Measurements from ENCODE around the gene HLA-G.

Gene HLA-G

DNA sequence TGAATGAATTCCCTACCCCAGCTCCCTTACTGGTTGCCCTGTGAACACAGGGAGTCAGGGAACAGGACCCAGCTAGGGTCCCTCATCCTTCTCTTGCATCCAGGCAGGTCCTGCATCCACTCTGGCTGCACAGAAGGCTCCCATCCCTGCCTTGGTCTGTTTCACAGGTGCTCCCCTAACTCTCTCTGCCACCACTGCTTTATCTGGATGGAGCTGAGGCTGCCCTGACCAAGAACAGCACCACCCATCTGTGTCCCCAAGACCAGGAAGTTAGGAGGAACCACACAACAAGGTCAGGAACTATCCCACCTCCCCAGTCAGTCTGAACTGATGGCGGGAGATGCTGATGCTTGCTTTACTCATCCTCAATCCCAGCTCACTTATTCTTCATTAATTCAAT, 16.2 kb upstream of the HLA-G start:
- peaks cover 2% of the 10 kb centered on the region for H3K4me1 ChIP-seq (ENCODE audit: control insufficient read depth, insufficient read depth, low read depth, low read length)
- peaks cover 3 to 6% of the 10 kb centered on the region in 2 experiments for H3K27me3 ChIP-seq (ENCODE audit: control insufficient read depth in 1 of 2, insufficient read depth in 1 of 2, low read length in 2 of 2)
- no peak overlapping the region for H3K4ac ChIP-seq (ENCODE audit: low read depth in 1 of 2, low read length in 2 of 2)
- H3K9ac ChIP-seq (ENCODE audit: low read length) = no peak overlapping the region
- no peak overlapping the region for H3K4me3 ChIP-seq (ENCODE audit: insufficient read depth in 1 of 2, low read depth in 1 of 2, low read length in 2 of 2)
- no peak overlapping the region for H2BK5ac ChIP-seq (ENCODE audit: low read depth, low read length, poor library complexity, severe bottlenecking)
- no peak overlapping the region for H2AK5ac ChIP-seq (ENCODE audit: low read length, severe bottlenecking)
- no peaks in the 10 kb centered on the region for H3K36me3 ChIP-seq (ENCODE audit: control insufficient read depth in 1 of 2, insufficient read depth in 2 of 2, low read depth in 1 of 2, low read length in 2 of 2)
- WGBS = 41% methylated on average over 1 of the region's 1 CpG
- H2BK120ac ChIP-seq (ENCODE audit: low read depth, low read length) = no peak overlapping the region
- no peak overlapping the region for H2BK15ac ChIP-seq (ENCODE audit: low read depth, poor library complexity, severe bottlenecking)
- H4K91ac ChIP-seq (ENCODE audit: low read length) = no peak overlapping the region
- no peak overlapping the region for H2AFZ ChIP-seq (ENCODE audit: low read depth, low read length)
- no peak for DNase-seq
- no peak overlapping the region for H3K27ac ChIP-seq (ENCODE audit: low read length, poor library complexity, severe bottlenecking)
- no peak overlapping the region for H3K14ac ChIP-seq (ENCODE audit: low read length in 2 of 2)
- no peak overlapping the region for H3K4me2 ChIP-seq (ENCODE audit: low read length, poor library complexity, severe bottlenecking)
- no peaks in the 10 kb centered on the region for H3K79me1 ChIP-seq (replicated peaks; ENCODE audit: low read length, poor library complexity, severe bottlenecking)
- H2BK12ac ChIP-seq (ENCODE audit: low read length in 2 of 2) = no peak overlapping the region
- H3K9me3 ChIP-seq (ENCODE audit: control insufficient read depth, low read length) = no peaks in the 10 kb centered on the region
- no peak overlapping the region for H4K8ac ChIP-seq (ENCODE audit: low read length)
- no peak overlapping the region for H3K18ac ChIP-seq (ENCODE audit: low read depth in 1 of 2, low read length in 2 of 2)
- no peak overlapping the region for H3K23ac ChIP-seq (ENCODE audit: low read length in 2 of 2)

DNA sequence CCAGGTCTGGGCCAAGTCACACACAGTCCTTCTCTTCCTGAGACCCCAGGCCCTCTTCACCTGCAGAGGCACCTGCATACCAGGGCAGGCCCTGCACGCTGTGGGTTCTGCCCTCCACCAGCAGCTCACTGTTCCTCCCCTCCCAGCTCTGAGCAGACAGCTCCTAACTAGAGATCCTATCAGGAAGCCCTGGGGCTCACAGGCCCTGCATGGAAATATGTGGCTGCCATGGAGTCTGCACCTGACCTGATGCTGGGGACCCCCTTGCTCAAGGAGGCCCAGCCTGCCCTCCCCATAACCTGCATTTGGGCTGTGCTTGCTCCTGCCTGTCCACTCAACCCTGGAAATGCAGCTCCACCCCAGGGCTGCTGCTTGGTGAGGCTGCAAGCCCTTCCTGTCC, 14.6 kb upstream of the HLA-G start:
- Histone ChIP-seq H3K36me3 (ENCODE audit: control insufficient read depth in 1 of 2, insufficient read depth in 2 of 2, low read depth in 1 of 2, low read length in 2 of 2) (no peaks in the 10 kb centered on the region), H3K4ac (ENCODE audit: low read depth in 1 of 2, low read length in 2 of 2) (no peak overlapping the region), H4K8ac (ENCODE audit: low read length) (no peak overlapping the region), H3K4me3 (ENCODE audit: insufficient read depth in 1 of 2, low read depth in 1 of 2, low read length in 2 of 2) (no peak overlapping the region), H3K14ac (ENCODE audit: low read length in 2 of 2) (no peak overlapping the region), H2BK15ac (ENCODE audit: low read depth, poor library complexity, severe bottlenecking) (no peak overlapping the region), H3K18ac (ENCODE audit: low read depth in 1 of 2, low read length in 2 of 2) (no peak overlapping the region), H4K91ac (ENCODE audit: low read length) (no peak overlapping the region), H3K9ac (ENCODE audit: low read length) (no peak overlapping the region), H2BK12ac (ENCODE audit: low read length in 2 of 2) (no peak overlapping the region), H2BK5ac (ENCODE audit: low read depth, low read length, poor library complexity, severe bottlenecking) (no peak overlapping the region), H3K27ac (ENCODE audit: low read length, poor library complexity, severe bottlenecking) (no peak overlapping the region), H2BK120ac (ENCODE audit: low read depth, low read length) (no peak overlapping the region), H3K23ac (ENCODE audit: low read length in 2 of 2) (no peak overlapping the region), H2AK5ac (ENCODE audit: low read length, severe bottlenecking) (no peak overlapping the region), H3K79me1 (replicated peaks; ENCODE audit: low read length, poor library complexity, severe bottlenecking) (no peaks in the 10 kb centered on the region), H2AFZ (ENCODE audit: low read depth, low read length) (no peak overlapping the region), H3K4me1 (ENCODE audit: control insufficient read depth, insufficient read depth, low read depth, low read length) (peaks cover 2% of the 10 kb centered on the region), H3K9me3 (ENCODE audit: control insufficient read depth, low read length) (no peaks in the 10 kb centered on the region), H3K27me3 (ENCODE audit: control insufficient read depth in 1 of 2, insufficient read depth in 1 of 2, low read length in 2 of 2) (peaks cover 3 to 14% of the 10 kb centered on the region in 2 experiments), H3K4me2 (ENCODE audit: low read length, poor library complexity, severe bottlenecking) (no peak overlapping the region)
- DNase-seq = no peak
- WGBS = 50% methylated on average over 1 of the region's 1 CpG

- Histone ChIP-seq H3K14ac (ENCODE audit: low read length in 2 of 2) (no peak overlapping the region), H3K9ac (ENCODE audit: low read length) (no peak overlapping the region), H3K4ac (ENCODE audit: low read depth in 1 of 2, low read length in 2 of 2) (no peak overlapping the region)
Observed at GRCh38 chr6:29813809-29814208, 13.8 kb upstream of the HLA-G start.

GRCh38 chr6:29814379-29815117, 13.1 kb upstream of the HLA-G start:
- no peak for DNase-seq
- 68% methylated on average over 6 of the region's 9 CpGs for WGBS
- H3K4me2 ChIP-seq (ENCODE audit: low read length, poor library complexity, severe bottlenecking) = no peak overlapping the region
- H3K36me3 ChIP-seq (ENCODE audit: control insufficient read depth in 1 of 2, insufficient read depth in 2 of 2, low read depth in 1 of 2, low read length in 2 of 2) = no peaks in the 10 kb centered on the region
- H3K4me1 ChIP-seq (ENCODE audit: control insufficient read depth, insufficient read depth, low read depth, low read length) = peaks cover 2% of the 10 kb centered on the region
- H4K91ac ChIP-seq (ENCODE audit: low read length) = no peak overlapping the region
- H3K9ac ChIP-seq (ENCODE audit: low read length) = no peak overlapping the region
- H3K14ac ChIP-seq (ENCODE audit: low read length in 2 of 2) = no peak overlapping the region
- H2AFZ ChIP-seq (ENCODE audit: low read depth, low read length) = no peak overlapping the region
- H3K18ac ChIP-seq (ENCODE audit: low read depth in 1 of 2, low read length in 2 of 2) = no peak overlapping the region
- no peak overlapping the region for H3K23ac ChIP-seq (ENCODE audit: low read length in 2 of 2)
- H2BK15ac ChIP-seq (ENCODE audit: low read depth, poor library complexity, severe bottlenecking) = no peak overlapping the region
- H3K4ac ChIP-seq (ENCODE audit: low read depth in 1 of 2, low read length in 2 of 2) = no peak overlapping the region
- no peak overlapping the region for H3K4me3 ChIP-seq (ENCODE audit: insufficient read depth in 1 of 2, low read depth in 1 of 2, low read length in 2 of 2)
- H2BK120ac ChIP-seq (ENCODE audit: low read depth, low read length) = no peak overlapping the region
- no peaks in the 10 kb centered on the region for H3K9me3 ChIP-seq (ENCODE audit: control insufficient read depth, low read length)
- H4K8ac ChIP-seq (ENCODE audit: low read length) = no peak overlapping the region
- H2BK5ac ChIP-seq (ENCODE audit: low read depth, low read length, poor library complexity, severe bottlenecking) = no peak overlapping the region
- H3K79me1 ChIP-seq (replicated peaks; ENCODE audit: low read length, poor library complexity, severe bottlenecking) = no peaks in the 10 kb centered on the region
- no peak overlapping the region for H3K27ac ChIP-seq (ENCODE audit: low read length, poor library complexity, severe bottlenecking)
- H2AK5ac ChIP-seq (ENCODE audit: low read length, severe bottlenecking) = no peak overlapping the region
- H3K27me3 ChIP-seq (ENCODE audit: control insufficient read depth in 1 of 2, insufficient read depth in 1 of 2, low read length in 2 of 2) = peaks cover 0 to 16% of the 10 kb centered on the region in 2 experiments
- no peak overlapping the region for H2BK12ac ChIP-seq (ENCODE audit: low read length in 2 of 2)

More at GRCh38 chr6:29813809-29814208, 13.8 kb upstream of the HLA-G start:
- Histone ChIP-seq H2BK15ac (ENCODE audit: low read depth, poor library complexity, severe bottlenecking) (no peak overlapping the region), H2BK5ac (ENCODE audit: low read depth, low read length, poor library complexity, severe bottlenecking) (no peak overlapping the region), H3K18ac (ENCODE audit: low read depth in 1 of 2, low read length in 2 of 2) (no peak overlapping the region), H3K36me3 (ENCODE audit: control insufficient read depth in 1 of 2, insufficient read depth in 2 of 2, low read depth in 1 of 2, low read length in 2 of 2) (no peaks in the 10 kb centered on the region), H3K27ac (ENCODE audit: low read length, poor library complexity, severe bottlenecking) (no peak overlapping the region), H3K9me3 (ENCODE audit: control insufficient read depth, low read length) (no peaks in the 10 kb centered on the region), H3K79me1 (replicated peaks; ENCODE audit: low read length, poor library complexity, severe bottlenecking) (no peaks in the 10 kb centered on the region), H2AFZ (ENCODE audit: low read depth, low read length) (no peak overlapping the region), H2BK120ac (ENCODE audit: low read depth, low read length) (no peak overlapping the region), H3K4me3 (ENCODE audit: insufficient read depth in 1 of 2, low read depth in 1 of 2, low read length in 2 of 2) (no peak overlapping the region), H2AK5ac (ENCODE audit: low read length, severe bottlenecking) (no peak overlapping the region), H3K4me1 (ENCODE audit: control insufficient read depth, insufficient read depth, low read depth, low read length) (peaks cover 2% of the 10 kb centered on the region), H3K23ac (ENCODE audit: low read length in 2 of 2) (no peak overlapping the region), H3K4me2 (ENCODE audit: low read length, poor library complexity, severe bottlenecking) (no peak overlapping the region), H4K8ac (ENCODE audit: low read length) (no peak overlapping the region), H3K27me3 (ENCODE audit: control insufficient read depth in 1 of 2, insufficient read depth in 1 of 2, low read length in 2 of 2) (peaks cover 0 to 16% of the 10 kb centered on the region in 2 experiments), H2BK12ac (ENCODE audit: low read length in 2 of 2) (no peak overlapping the region), H4K91ac (ENCODE audit: low read length) (no peak overlapping the region)
- no peak for DNase-seq
- WGBS = 60% methylated on average over 7 of the region's 7 CpGs

All from mesenchymal stem cell (in vitro differentiated cells and primary cell).